D721Med (cell line): ENCODE data around the gene MTFMT.
"Not testable (repeated sequence)": the region's sequence is repeated elsewhere in the genome, so short reads cannot be mapped to it uniquely, and the experiment has no call there.

Experiments
- DNase-seq: peaks from one replicate; pipeline ENCODE4 v3.0.0; 2011; ENCODE audit warnings: low spot score; ENCODE audit not compliant: insufficient read length
- FAIRE-seq: peaks from 2 replicates; lab custom pipeline; 2011; peaks lifted over from hg19 to GRCh38; lab: Jason Lieb, UNC
- TF ChIP-seq, protein P1 (sequence below): IDR thresholded peaks from 2 replicates; pipeline ENCODE4 v1.5.1; 2012; ENCODE audit warnings: mild to moderate bottlenecking, control low read depth; ENCODE audit not compliant: insufficient read depth; ENCODE audit errors: missing control alignments

Gene MTFMT

DNA sequence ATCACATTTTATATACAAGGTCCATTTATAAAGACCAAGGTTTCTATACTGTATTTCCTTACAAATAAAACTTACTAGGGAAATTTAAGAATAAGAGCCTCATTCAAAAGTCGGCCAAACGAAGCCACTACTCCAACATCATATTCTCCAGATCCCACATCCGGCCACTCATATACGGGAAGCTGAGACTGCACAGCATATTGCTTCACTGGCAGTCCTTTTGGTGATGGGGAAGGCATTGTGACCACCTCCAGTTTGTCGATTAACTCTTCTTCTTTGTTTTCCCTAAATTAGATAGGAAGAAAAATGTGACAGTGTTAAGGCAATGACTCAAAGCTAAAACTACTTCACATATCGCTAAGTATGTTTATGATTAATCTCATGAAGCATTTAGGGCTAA lies 2.7 kb downstream of the MTFMT start:
- FAIRE-seq (no peak), DNase-seq (no peak)
- TF ChIP-seq, protein P1, sequence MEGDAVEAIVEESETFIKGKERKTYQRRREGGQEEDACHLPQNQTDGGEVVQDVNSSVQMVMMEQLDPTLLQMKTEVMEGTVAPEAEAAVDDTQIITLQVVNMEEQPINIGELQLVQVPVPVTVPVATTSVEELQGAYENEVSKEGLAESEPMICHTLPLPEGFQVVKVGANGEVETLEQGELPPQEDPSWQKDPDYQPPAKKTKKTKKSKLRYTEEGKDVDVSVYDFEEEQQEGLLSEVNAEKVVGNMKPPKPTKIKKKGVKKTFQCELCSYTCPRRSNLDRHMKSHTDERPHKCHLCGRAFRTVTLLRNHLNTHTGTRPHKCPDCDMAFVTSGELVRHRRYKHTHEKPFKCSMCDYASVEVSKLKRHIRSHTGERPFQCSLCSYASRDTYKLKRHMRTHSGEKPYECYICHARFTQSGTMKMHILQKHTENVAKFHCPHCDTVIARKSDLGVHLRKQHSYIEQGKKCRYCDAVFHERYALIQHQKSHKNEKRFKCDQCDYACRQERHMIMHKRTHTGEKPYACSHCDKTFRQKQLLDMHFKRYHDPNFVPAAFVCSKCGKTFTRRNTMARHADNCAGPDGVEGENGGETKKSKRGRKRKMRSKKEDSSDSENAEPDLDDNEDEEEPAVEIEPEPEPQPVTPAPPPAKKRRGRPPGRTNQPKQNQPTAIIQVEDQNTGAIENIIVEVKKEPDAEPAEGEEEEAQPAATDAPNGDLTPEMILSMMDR = no peak

DNA sequence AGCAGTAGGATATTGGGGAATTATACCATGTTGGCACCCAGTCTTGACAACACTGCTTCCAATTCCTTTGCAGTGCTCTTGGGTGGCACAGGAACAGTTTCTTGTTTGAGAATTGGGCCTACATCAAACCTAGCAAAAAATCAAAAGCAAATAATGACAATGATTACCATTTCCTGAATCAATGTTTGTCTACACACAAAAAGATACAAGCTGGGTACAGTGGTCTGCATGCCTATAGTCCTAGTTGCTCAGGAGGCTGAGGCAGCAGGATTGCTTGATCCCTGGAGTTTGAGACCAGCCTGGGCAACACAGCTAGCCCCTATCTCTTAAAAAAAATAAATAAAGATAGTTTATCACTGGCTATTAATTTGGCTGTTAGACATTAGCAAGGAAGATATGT lies 8.0 kb downstream of the MTFMT start:
- TF ChIP-seq, protein P1 = no peak
- FAIRE-seq (no peak), DNase-seq (no peak)

DNA sequence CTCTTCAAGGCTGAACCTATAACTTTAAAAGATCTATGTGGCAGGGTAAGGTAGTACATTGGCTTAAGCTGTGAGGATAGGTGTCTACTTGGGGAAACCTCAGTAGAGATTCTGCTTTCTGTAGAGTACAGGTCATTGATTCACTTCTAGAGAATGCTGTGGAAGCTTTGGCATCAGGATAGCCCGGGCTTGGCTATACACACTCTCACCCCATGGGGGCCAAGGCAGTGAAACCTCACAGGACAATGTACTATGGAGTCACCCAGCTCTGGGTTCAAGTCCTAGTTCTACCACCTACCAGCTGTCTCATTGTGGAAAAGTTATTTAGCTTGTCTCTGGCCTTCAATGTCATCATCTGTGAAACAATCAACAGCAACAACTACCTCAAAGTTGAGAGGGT lies 9.0 kb downstream of the MTFMT start:
- DNase-seq (no peak), FAIRE-seq (no peak)
- TF ChIP-seq, protein P1 = no peak

DNA sequence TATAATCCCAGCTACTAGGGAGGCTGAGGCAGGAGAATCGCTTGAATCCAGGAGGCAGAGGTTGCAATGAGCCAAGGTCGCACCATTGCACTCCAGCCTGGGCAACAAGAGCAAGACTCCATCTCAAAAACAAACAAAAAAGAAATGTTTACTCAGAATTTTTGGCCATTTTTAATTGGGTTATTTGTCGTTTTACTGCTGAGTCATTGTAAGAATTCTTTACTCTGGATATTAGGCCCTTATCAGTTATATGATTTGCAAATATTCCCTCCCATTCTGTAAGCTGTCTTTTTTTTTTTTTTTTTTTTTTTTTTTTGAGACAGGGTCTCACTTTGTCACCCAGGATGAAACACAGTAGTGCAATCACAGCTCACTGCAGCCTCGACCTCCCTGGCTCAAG lies 18.2 kb downstream of the MTFMT start:
- DNase-seq, FAIRE-seq: not testable (repeated sequence)

DNA sequence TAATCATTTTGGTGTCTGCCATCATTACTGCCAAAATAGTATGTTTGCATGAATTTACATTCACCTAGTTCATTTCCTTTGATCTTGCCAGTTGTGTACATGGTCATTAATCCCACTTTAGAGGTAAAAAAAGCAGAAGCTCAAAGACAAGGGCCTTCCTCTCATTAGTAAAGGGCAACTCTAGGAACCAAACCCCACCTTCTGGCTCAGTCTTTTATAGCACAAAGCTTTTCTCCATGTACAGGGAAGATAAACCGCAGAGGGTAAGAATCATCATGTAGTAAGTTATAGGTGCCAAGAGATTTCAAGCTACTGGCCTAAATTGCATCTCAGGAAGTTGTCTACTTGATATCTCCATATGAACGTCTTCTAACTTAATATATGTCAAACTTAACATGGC lies 20.5 kb downstream of the MTFMT start:
- TF ChIP-seq, protein P1 = peak; percentile 26
- DNase-seq (no peak), FAIRE-seq (no peak)

DNA sequence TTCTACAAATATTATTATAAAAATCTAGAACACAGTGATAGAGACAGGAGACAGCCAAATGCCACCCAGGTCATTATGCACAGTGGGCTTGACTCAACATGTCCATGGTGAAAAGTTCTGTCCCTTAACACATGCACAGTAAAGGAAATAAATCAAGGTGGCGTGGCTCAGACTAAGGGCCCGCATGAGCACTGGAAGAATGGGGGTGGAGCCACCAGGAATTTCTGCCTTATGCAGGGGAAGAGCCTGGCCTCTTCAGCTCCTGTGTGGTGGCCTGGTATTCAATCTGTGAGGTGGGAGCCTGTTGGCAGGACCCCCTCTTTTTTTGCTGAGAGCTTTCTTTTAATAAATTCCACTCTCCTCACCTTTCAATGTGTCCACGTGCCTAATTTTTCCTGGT lies 22.6 kb downstream of the MTFMT start:
- TF ChIP-seq, protein P1 = no peak
- no peak for DNase-seq
- FAIRE-seq = no peak

DNA sequence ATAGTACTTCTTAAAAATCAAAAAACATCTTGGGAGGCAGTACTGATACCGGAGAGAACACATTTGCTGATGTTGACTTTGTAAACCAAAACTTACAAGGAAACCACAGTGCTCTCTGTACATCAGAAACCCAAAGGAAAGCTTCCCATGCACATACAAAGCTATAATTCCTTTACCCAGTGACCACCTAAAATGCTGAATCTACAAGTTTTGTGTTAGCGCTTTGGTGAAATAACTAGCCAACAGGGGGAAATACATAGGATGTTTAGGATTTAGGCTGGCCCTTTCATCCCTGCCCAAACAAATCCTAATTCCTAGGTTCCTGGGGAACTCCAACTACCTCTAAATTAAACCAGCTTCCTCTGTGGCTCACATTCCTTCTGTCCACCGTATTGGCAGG lies 24.4 kb downstream of the MTFMT start:
- FAIRE-seq (no peak), DNase-seq (no peak)

More for the DNA sequence above, 24.4 kb downstream of the MTFMT start:
- TF ChIP-seq, protein P1 = no peak
